SU-DHL-6 (cell line): ENCODE data around the gene RANBP3.

Source experiments
- CTCF ChIP-seq: fragments of 200-600 bp; sonication (generic); IDR thresholded peaks from one replicate; pipeline ENCODE4 v1.5.1; 2017; ENCODE audit warnings: antibody characterized with exemption, mild to moderate bottlenecking, low read length, moderate library complexity; ENCODE audit not compliant: insufficient read depth, poor library complexity, severe bottlenecking
- EZH2phosphoT487 ChIP-seq: fragments of 200-600 bp; sonication (generic), shearing (Covaris generic); conservative IDR thresholded peaks from 2 replicates; pipeline ENCODE4 v1.6.1; 2018; ENCODE audit warnings: mild to moderate bottlenecking, antibody characterized with exemption, low read length, moderate library complexity, mixed read lengths

- no peak for TF ChIP-seq CTCF
- no peak for TF ChIP-seq EZH2phosphoT487
These were observed 54.6 kb downstream of the RANBP3 start for GRCh38 chr19:5923356-5923755.
